T follicular helper cell (primary cell): Measurements from ENCODE around the gene PRSS8.
"Not testable (repeated sequence)": the region's sequence is repeated elsewhere in the genome, so short reads cannot be mapped to it uniquely, and the experiment has no call there.

Source experiments
- DNase-seq: peaks from one replicate; pipeline ENCODE4 v3.0.0-alpha.2; 2020; ENCODE audit warnings: low read depth

PRSS8 gene

DNA sequence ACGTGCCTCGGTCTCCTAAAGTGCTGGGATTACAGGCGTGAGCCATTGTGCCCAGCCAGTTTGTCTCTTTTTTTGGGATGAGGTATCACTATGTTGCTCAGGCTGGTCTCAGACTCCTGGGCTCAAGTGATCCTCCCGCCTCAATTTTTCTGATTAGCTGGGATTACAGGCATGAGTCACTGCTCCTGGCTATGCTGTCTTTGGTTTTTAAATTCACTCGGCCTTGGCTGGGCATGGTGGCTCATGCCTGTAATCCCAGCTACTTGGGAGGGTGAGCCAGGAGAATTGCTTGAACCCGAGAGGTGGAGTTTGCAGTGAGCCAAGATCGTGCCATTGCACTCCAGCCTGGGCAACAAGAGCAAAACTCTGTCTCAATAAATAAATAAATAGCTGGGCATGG is 8.9 kb upstream of the PRSS8 start:
- DNase-seq = not testable (repeated sequence)

DNA sequence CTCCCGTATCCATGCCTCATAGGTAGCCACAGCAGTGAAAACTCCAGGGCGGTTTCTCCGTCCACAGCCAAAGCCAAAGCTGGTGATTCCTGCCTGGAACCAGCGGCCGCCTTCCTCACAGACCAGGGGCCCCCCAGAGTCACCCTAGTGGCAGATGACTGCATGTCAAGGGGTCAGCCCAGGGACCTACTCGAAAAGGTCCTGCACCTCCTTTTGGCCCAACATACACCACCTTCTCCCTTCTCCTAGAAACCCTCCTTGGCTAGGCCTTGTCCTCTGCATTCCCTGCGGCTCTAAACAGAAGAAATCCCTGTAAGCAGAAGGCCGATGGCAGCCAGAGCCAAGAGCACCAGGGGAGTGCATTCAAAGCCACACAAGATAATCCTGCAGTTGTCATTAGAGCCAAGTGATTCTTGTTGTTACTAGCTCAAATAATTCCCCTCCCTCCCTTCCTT is 8.2 kb upstream of the PRSS8 start:
- no peak for DNase-seq

GRCh38 chr16:31143011-31143693 is 7.6 kb upstream of the PRSS8 start:
- DNase-seq = no peak

DNA sequence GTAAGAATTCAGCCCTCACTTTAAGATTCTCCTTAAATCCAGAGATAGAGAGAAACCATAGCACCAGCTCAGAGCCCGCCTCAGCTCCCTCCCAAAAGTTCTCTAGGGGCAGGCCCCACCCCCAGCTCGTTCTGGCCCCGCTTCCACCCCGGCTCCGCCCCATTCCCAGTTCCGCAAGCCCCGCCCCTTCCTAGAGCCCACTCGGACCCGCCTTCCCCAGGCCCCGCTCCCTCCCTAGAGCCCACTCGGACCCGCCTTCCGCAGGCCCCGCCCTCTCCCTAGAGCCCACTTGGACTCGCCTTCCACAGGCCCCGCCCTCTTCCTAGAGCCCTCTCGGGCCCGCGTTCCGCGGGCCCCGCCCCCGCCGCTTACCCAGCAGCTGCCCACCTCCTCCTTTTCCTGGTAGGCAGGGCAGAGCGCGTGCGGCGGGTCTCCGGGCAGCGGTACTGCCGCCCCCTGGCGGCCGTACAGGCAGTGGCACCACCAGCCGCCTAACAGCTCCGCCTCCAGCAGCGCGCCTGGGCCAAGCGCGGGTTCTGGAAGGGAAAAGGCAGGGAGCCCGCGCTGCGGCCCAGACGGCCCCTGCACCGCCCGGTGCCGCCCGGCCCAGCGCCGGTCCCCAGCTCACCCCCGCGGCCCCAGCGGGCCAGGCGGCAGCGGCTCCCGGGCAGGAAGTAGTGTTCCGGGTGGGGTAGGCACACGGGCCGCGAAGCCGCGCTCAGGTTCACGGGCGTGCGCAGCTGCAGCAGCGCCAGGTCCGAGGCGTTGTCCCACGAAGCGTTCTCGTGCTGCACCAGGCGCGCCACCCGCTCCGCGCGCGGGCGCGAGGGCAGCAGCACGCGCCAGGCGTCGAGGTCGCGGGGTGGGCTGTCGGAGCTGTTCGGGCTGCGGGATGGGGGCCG is 6.8 kb upstream of the PRSS8 start:
- peak; percentile 90 for DNase-seq

- no peak for DNase-seq
Observed at GRCh38 chr16:31141489-31142108, 6.1 kb upstream of the PRSS8 start.

DNA sequence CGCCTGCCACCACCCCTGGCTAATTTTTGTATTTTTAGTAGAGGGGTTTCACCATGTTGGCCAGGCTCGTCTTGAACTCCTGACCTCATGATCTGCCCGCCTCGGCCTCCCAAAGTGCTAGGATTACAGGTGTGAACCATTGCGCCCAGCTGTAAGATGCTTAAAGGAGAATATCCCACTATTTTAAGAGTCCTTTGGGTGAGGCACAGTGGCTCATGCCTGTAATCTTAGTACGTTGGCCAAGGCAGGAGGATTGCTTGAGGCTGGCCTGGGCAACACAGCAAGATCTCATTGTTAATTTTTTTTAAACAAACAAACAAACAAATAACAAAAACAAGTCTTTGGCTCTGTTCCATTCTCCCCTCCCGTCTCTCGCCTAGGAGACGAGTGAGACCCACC is 5.5 kb upstream of the PRSS8 start:
- not testable (repeated sequence) for DNase-seq

GRCh38 chr16:31138621-31139578 is 3.4 kb upstream of the PRSS8 start:
- no peak for DNase-seq

- DNase-seq = not testable (repeated sequence)
Observed at GRCh38 chr16:31136822-31137499, 1.4 kb upstream of the PRSS8 start.

GRCh38 chr16:31136287-31136662 is 748 bp upstream of the PRSS8 start:
- no peak for DNase-seq

DNA sequence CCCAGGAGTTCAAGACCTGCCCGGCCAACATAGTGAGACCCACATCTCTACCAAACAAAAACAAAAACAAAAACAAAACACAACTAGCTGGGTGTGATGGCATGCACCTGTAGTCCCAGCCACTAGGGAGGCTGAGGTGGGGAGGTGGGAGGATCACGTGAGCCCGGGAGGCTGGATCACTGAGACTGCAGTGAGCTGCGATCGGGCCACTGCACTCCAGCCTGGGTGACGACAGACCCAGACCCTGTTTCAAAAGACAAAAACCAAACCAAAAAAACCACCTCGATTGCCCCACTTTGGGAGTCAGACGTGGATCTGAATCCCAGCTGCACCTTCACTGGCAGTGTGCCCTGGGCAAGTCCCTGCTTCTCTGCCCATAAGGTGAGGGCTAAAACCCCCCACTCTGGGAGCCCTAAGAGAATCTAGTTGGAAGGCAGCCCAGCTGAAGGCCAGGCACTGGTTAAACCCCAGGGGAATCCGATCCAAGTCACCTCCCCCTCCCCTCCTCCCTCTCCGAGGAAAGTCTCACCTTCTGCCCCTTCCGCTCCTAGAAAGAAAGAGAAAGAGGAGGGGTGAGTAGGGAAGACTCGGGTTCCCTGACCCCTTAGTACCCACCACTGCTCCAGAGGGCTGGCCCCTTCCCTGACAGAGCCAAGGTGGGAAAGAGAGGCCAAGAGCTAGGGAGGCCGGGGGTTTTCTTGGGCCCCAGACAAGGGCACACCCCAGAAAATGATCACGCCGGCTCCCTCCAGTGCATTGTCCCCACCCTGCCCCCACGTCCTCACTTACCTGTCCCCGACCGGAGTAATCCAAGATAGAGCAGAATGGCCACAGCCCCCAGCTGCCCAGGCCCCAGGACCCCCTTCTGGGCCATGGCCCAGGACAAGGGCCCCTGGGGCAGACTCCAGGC is 647 bp downstream of the PRSS8 start:
- no peak for DNase-seq

DNA sequence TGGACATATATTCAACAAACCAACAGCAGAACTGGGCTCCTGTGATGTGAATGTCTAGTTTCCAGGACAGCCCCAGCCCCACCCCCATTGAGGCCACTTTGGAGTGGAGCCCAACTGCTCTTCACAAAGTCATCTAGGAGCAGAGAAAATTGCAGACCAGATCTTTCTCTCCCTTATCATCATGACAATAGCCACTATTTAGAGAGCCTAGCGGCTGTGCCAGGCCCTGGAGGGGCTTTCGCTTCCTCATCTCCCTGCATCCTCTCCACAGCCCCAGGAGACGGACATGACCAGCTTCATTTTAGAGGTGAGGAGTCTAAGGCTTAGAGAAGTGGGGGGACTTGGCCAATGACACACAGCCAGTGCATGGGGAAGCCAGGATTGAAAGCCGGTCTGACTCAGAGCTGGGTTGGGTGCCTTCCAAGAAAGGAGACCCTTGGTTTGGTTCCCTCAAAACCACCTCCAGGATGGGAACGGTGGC is 1.4 kb downstream of the PRSS8 start:
- no peak for DNase-seq

DNA sequence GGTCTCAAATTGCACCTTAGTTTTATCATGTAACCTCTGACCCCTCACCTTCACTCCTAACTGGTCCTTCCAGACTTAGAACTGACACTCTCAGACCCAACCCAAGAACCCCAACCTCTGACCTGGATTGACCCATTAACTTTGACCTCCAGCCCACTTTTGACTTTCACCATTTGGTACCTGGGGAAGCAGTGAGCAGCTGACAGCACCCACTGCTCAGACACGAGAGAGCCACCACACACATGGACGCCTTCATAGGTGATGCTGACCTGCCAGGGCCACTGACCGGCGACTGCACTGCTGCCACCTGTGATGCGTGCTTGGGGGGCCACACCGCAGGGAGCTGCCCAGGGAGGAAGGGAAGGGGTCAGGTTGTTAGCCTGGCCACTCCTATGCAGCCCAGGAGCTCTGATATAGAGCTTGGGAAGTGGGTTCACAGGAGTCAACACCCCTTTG is 2.5 kb downstream of the PRSS8 start:
- no peak for DNase-seq

DNA sequence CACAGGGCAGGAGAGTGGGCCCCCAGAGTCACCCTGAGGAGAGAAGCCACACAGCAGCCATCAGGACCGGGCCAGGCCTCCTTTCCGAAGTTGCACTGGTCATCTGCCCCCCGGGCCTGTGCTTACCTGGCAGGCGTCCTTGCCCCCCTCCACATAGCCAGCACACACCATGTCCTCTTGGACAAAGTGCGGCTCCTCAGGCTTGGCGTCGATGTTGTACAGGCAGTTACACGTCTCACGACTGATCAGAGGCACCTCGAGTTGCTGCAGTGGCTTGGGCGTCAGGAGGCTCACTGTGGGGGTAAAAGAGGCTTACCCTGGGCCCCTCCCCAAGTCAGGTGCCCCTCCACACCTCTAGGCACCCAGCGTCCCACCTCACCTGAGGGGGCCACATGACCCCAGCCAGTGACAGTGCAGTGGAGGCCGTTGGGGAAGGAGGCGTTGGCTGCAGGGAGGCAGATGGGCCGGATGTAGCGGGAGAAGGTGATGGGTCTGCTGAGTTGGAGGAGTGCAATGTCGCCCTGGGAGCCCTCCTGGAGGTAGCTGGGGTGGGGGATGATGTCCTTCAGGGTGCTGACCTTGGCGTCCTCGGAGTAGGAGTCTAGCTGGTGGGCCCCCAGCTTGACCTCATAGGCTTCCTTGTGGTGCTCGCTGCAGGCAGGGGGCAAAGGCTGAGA is 3.1 kb downstream of the PRSS8 start:
- no peak for DNase-seq

DNA sequence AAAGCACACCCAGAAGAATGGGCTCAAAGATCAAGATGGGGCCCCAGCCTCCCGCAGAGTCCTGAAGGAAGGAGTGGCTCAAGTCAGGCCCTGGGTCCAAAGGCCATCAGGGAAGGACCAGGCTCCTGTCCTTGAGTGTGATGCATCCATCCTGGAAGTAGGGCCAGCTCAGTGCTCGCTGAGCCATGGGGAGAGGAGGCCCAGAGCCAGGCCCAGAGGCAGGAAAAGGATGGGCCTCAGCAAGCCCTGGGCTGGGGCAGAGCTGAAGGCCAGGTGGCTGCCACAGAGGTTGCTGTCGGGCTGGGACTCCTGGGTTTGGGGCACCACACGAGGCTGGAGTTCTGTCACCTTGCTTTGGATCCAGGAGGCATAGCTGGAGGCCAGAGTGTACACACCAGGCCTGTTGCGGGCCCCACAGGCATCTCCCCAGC is 3.7 kb downstream of the PRSS8 start:
- no peak for DNase-seq

DNA sequence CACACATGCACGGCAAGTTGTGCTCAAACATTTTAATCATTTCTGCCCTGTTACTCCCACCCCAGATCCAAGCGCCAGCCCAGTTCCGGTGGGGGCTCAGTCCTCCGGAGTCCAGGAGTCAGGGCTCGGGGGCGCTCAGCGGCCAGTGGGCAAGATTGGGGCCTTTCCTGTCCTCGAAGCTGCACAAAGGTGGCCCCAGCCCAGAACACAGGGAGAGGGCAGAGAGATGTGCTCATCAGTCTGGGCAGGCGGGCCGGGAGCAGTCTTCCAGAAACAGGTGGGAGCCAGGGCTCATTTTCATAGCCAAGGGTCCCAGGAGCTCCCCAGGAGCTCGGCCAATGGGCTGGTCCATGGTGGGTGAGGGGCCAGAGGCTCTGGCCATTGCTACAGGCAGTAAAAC is 4.1 kb downstream of the PRSS8 start:
- DNase-seq = no peak

GRCh38 chr16:31130899-31131298 is 4.6 kb downstream of the PRSS8 start:
- no peak for DNase-seq

GRCh38 chr16:31130336-31130891 is 5.1 kb downstream of the PRSS8 start:
- DNase-seq = no peak

DNA sequence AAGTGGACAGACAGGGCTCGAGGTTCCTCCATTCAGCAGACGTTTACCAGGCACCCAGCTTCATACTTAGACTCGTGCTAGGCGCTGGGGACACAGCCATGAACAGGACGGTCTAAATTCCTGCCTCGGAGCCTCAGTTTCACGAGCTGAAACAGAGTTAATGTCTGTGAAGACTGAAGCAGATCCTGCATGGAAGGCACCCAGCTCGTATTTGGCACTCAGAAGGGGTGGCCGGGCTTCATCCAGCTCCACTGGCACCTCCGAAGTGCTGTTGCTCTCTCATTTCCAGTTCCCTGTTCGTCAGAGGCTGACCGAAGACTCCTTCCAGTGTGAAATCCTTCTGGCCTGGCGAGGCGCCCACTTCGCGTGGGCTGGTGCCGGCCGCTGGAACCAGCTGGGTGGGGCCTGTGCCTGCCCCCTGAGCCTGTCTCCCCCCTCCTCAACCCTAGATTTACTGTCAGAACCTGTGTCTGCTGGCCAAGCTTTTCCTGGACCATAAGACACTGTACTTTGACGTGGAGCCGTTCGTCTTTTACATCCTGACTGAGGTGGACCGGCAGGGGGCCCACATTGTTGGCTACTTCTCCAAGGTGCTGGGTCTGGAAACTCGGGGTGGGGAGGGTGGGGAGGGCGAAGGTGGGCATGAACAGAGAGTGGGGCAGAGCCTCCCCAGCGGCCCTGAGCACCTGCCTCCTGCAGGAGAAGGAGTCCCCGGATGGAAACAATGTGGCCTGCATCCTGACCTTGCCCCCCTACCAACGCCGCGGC is 5.8 kb downstream of the PRSS8 start:
- no peak for DNase-seq
